ENCODE results near the gene SLC49A3.

The SLC49A3 gene

DNA sequence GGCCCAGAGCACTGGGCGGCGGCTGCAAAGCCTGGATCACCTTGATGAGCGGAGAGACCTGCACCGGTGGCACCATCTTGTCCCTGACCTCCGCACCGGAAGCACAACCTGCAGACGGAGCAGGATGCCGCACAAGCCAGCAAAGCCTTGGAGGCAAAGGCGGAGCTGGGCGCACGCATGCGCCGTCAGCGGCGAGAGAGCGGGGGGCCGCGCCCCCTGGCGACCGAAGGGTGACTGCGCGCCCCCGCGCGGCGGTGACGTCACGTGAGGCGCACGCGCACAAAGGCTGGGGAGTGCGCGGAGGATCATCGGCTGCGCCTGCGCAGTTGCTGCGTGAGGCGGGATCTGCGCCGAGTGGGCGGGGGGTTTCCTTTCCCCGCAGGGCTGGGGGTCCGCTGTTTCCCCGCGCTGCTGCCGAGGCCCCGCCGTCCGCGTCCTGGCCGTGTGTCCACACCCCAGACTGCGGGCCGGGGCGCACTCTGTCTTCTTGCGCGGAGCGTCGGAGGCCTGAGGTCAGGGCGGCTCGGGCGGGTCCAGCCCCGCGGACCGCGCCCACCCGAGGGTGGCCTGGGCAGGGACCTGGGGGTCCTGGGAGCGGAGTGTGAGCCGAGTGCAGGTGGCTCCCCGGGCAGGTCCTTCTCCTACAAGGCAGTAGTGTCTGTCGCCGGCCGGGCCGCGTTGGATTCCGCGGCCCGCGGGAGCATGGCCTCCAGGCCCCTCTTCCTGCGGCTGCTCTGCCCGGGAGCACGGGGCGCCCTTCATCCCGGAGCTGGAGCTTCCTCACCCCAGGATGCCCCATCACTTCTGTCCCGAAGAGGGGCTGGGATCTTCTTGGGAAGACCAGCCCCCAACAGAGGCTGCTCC is 14.5 kb downstream of the SLC49A3 start, which contains the start of the genes ATP5ME and MYL5:
Gene ATP5ME (minus strand): TSS at position 105 of the 864 bp plus-strand sequence. CDS start 29 bp downstream, at position 76.
Gene MYL5 (plus strand): TSS at position 371 of the 864 bp plus-strand sequence. CDS start 3,485 bp downstream, outside the sequence.
- TF ChIP-seq FOXP2 (optimal IDR thresholded peaks at IDR 0.05; ENCODE audit: borderline replicate concordance, extremely low read depth, extremely low read length, insufficient read depth) (no peak), TAF1 (IDR thresholded peaks at IDR 0.05; ENCODE audit: borderline replicate concordance, insufficient read depth, low read length) (peak; percentile 91; the same call in 1 of the 2 replicates), POLR2AphosphoS5 (IDR thresholded peaks at IDR 0.05; ENCODE audit: low read depth, low read length) (peak; percentile 84; the same call in 1 of the 2 replicates), SIN3A (IDR thresholded peaks at IDR 0.05; ENCODE audit: borderline replicate concordance, insufficient read depth, low read length) (no peak)
- TF ChIP-seq, protein P1, sequence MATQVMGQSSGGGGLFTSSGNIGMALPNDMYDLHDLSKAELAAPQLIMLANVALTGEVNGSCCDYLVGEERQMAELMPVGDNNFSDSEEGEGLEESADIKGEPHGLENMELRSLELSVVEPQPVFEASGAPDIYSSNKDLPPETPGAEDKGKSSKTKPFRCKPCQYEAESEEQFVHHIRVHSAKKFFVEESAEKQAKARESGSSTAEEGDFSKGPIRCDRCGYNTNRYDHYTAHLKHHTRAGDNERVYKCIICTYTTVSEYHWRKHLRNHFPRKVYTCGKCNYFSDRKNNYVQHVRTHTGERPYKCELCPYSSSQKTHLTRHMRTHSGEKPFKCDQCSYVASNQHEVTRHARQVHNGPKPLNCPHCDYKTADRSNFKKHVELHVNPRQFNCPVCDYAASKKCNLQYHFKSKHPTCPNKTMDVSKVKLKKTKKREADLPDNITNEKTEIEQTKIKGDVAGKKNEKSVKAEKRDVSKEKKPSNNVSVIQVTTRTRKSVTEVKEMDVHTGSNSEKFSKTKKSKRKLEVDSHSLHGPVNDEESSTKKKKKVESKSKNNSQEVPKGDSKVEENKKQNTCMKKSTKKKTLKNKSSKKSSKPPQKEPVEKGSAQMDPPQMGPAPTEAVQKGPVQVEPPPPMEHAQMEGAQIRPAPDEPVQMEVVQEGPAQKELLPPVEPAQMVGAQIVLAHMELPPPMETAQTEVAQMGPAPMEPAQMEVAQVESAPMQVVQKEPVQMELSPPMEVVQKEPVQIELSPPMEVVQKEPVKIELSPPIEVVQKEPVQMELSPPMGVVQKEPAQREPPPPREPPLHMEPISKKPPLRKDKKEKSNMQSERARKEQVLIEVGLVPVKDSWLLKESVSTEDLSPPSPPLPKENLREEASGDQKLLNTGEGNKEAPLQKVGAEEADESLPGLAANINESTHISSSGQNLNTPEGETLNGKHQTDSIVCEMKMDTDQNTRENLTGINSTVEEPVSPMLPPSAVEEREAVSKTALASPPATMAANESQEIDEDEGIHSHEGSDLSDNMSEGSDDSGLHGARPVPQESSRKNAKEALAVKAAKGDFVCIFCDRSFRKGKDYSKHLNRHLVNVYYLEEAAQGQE (IDR thresholded peaks at IDR 0.05; ENCODE audit: insufficient read depth in 1 of 2, low read depth in 2 of 2, low read length in 2 of 2) = no peak

DNA sequence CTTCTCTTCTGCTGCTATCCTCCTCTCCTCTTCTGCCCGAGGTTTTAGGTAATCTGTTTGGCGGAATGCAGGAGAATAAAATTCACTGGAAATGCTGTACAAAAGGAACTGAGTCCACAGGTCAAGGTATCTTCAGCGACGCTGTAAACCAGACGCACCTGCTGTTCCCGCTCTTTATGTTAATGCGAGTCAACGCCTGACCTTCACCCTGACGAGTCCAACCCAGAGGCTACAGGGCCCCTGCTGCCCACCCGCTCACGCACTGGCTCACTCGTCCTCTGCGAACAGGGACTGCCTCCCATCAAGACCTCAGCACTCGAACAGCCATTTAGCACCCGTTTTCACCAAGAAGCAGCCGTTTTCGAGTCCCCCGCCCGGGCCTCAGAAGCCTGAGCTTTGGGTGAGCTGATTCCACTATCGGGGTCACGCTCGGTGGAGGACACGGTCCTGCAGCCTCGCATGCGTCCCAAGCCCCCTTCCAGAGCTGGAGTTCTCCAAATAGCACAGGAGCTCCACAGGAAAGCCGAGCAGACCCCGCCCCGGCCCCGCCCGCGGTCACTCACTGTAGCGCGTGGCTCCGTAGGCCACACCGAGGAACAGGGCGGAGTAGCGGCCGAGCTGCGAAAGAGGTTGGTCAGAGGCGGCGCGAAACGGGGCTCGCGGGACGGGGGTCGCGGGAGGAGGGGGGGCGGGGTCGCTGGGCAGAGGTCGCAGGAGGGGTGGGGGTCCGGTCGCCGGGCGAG is 15.4 kb downstream of the SLC49A3 start:
- TF ChIP-seq SIN3A (IDR thresholded peaks at IDR 0.05; ENCODE audit: borderline replicate concordance, insufficient read depth, low read length) (no peak), TAF1 (IDR thresholded peaks at IDR 0.05; ENCODE audit: borderline replicate concordance, insufficient read depth, low read length) (no peak), FOXP2 (optimal IDR thresholded peaks at IDR 0.05; ENCODE audit: borderline replicate concordance, extremely low read depth, extremely low read length, insufficient read depth) (no peak), POLR2AphosphoS5 (IDR thresholded peaks at IDR 0.05; ENCODE audit: low read depth, low read length) (0 out of 2 replicates have a peak, but pooled peaks have one; percentile 2)
- TF ChIP-seq, protein P1 (IDR thresholded peaks at IDR 0.05; ENCODE audit: insufficient read depth in 1 of 2, low read depth in 2 of 2, low read length in 2 of 2) = no peak

DNA sequence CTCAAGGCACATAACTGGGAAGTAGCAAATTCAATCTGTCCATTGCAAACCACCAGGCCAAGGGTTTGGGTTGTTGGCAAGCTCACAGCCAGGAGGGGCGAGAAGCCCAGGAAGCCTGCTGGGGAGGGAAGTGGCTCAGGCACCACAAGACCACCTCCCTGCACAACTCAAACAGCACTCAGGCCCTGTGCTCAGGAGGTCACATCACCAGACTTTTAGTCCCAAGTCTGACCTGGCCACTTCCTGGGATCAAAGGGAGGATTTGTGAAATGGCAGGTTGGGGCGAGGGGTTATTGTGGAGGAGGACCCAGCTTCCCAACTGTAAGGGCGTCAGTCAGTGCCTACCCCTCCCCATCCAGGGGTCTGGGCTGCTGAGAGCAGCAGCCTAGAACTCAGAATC is 17.2 kb downstream of the SLC49A3 start:
- TF ChIP-seq POLR2AphosphoS5 (IDR thresholded peaks at IDR 0.05; ENCODE audit: low read depth, low read length) = no peak
- TF ChIP-seq FOXP2 (optimal IDR thresholded peaks at IDR 0.05; ENCODE audit: borderline replicate concordance, extremely low read depth, extremely low read length, insufficient read depth) = no peak
- TF ChIP-seq SIN3A (IDR thresholded peaks at IDR 0.05; ENCODE audit: borderline replicate concordance, insufficient read depth, low read length) = no peak
- no peak for TF ChIP-seq TAF1 (IDR thresholded peaks at IDR 0.05; ENCODE audit: borderline replicate concordance, insufficient read depth, low read length)
- TF ChIP-seq, protein P1 (IDR thresholded peaks at IDR 0.05; ENCODE audit: insufficient read depth in 1 of 2, low read depth in 2 of 2, low read length in 2 of 2) = no peak

DNA sequence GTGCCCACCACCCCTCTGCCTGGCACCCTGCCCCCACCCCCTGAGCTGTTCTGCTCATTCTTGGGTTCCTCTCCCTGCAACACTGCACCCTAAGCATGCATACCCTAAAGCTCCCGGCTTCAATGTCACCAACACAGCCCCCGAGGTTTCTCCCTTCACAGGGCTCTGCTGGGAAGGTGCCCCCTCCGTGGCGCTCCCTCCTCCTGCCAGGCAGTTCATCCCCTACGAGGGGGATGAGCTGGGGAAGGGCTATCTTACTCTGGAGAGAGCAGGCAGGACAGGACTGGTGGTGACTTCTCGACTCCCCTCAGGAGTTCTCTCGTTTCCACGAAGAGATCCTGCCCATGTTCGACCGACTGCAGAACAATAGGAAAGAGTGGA is 21.4 kb downstream of the SLC49A3 start:
- TF ChIP-seq POLR2AphosphoS5 (IDR thresholded peaks at IDR 0.05; ENCODE audit: low read depth, low read length) (no peak), TAF1 (IDR thresholded peaks at IDR 0.05; ENCODE audit: borderline replicate concordance, insufficient read depth, low read length) (no peak), FOXP2 (optimal IDR thresholded peaks at IDR 0.05; ENCODE audit: borderline replicate concordance, extremely low read depth, extremely low read length, insufficient read depth) (no peak), SIN3A (IDR thresholded peaks at IDR 0.05; ENCODE audit: borderline replicate concordance, insufficient read depth, low read length) (no peak)
- TF ChIP-seq, protein P1 (IDR thresholded peaks at IDR 0.05; ENCODE audit: insufficient read depth in 1 of 2, low read depth in 2 of 2, low read length in 2 of 2) = no peak

Data from PFSK-1 (cell line).